ENCODE results near the gene RUNX2.

- no peak for TF ChIP-seq CTCF (optimal IDR thresholded peaks at IDR 0.05 in 1 of 3, IDR thresholded peaks at IDR 0.05 in 1 of 3, conservative IDR thresholded peaks at IDR 0.05 in 1 of 3; ENCODE audit: extremely low read depth in 1 of 3, insufficient read depth in 2 of 3, low read length in 3 of 3)
- TF ChIP-seq EZH2 (IDR thresholded peaks at IDR 0.05; ENCODE audit: low read length), result no peak
These were observed 113.8 kb downstream of the RUNX2 start for GRCh38 chr6:45441851-45442453.
